Retinal pigment epithelial cell (primary cell): ENCODE measurements around the gene POU2F2.

Experiments
- DNase-seq: peaks from one replicate; pipeline ENCODE4 v3.0.0-alpha.2; 2010; ENCODE audit warnings: low read depth
- H3K4me3 ChIP-seq: 2 replicates; pipeline ENCODE4 v1.5.1; 2011; ENCODE audit warnings: mild to moderate bottlenecking, low read length, control low read depth, moderate library complexity
- TF ChIP-seq, protein P1 (sequence below): conservative IDR thresholded peaks from 2 replicates; pipeline ENCODE4 v1.5.1; 2011; ENCODE audit warnings: low read depth, low read length, control low read depth, inconsistent platforms

The POU2F2 gene

DNA sequence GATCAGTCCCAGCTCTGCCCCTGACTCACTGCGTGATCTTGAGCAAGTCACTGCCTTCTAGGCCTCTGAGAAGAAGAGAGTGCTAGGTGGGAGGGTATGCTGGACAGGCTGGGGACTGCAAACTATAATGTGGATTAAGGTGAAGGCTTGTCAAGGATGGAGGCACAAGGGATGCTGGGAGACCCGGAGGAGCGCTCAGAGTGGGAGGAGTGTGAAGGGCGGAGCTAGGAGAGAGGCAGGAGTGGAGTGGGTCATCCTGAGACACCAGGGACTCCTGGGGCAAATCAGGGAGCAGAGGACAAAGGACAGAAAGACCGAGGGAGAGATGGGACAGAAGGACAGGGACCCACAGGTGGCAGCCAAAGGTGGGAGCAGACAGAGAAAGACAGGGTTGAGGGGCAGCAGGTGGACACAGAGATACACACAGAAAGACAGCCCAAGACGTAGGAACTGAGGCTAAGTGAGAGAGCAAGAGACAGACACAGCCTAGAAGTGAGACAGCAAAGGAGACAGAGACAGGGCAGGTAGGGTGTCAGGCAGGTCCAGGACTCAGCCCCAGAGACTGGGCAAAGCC lies 64.8 kb downstream of the POU2F2 start:
- no peak for DNase-seq
- TF ChIP-seq, protein P1, sequence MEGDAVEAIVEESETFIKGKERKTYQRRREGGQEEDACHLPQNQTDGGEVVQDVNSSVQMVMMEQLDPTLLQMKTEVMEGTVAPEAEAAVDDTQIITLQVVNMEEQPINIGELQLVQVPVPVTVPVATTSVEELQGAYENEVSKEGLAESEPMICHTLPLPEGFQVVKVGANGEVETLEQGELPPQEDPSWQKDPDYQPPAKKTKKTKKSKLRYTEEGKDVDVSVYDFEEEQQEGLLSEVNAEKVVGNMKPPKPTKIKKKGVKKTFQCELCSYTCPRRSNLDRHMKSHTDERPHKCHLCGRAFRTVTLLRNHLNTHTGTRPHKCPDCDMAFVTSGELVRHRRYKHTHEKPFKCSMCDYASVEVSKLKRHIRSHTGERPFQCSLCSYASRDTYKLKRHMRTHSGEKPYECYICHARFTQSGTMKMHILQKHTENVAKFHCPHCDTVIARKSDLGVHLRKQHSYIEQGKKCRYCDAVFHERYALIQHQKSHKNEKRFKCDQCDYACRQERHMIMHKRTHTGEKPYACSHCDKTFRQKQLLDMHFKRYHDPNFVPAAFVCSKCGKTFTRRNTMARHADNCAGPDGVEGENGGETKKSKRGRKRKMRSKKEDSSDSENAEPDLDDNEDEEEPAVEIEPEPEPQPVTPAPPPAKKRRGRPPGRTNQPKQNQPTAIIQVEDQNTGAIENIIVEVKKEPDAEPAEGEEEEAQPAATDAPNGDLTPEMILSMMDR: no peak
- no peak overlapping the region for H3K4me3 ChIP-seq

DNA sequence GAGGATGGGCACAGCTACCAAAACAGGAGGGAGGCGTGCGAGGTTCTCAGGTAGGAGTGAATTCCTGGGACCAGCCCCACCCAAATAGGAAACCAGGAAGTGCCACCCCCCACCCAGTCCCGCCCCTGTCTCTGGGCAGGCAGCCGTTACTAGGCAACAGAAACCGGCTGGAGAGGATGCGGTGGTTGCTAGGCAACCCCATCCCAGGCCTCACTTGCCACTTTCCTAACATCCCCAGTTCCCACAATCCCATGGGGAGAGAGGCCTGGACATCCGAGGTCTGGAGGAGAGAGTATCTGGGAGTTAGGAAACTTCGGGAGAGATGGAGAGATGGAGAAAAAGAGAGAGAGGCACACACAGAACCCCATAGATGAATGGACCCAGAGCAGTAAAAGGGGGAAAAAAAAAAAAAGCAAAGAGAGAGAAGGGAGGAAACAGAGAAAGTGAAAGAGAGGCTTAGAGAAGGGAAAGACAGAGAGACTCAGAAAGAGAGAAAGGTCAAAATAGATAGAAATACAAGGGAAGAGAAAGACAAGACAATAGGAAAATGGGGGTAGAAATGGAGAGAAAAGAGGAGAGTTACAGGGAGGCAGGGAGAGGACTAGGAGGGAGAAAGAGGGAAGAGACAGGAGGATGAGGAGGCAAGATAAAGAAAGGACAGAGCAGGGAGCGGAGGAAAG lies 66.0 kb downstream of the POU2F2 start:
- DNase-seq: no peak
- TF ChIP-seq, protein P1: no peak

DNA sequence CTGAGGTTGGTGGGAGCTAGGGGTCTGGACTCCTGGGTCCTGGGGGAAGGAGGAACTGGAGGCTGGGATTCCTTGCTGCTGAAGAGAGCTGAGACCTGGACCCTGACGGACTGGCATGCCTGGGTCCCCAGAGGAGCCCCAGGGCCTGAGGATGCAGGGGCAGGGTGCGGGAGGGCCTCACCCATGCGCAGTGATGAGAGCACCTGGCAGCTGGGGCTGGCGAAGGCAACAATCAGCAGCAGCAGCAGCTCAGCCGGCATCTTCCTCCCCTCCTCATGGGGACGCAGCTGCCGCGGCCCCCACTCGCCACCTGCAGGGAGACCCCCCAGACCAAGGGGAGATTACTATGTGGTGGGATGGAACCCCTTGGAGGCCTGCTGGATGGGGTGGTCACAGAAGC lies 66.7 kb downstream of the POU2F2 start:
- TF ChIP-seq, protein P1: no peak
- no peak overlapping the region for H3K4me3 ChIP-seq
- no peak for DNase-seq

More for the DNA sequence above, 66.0 kb downstream of the POU2F2 start:
- no peak overlapping the region for H3K4me3 ChIP-seq

DNA sequence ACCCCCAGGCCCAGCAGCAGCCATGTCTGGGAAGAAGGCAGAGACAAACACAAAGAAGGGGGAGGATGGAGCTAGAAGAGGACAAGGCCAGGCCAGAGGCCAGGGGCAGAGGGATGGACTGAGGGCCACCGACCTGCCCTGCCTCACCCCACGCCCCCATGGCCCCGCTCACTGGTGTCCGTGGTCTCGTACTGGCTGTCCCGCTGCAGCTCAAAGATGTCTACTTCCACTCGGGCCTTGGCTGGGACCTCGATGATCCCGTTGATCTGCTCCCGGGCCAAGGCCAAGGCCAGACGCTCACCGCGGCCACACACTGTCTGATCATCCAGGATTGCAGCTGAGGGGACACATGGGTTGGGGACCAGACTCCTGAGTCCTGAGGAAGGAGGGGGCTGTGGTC lies 67.2 kb downstream of the POU2F2 start:
- no peak for DNase-seq
- TF ChIP-seq, protein P1: no peak
- no peak overlapping the region for H3K4me3 ChIP-seq

DNA sequence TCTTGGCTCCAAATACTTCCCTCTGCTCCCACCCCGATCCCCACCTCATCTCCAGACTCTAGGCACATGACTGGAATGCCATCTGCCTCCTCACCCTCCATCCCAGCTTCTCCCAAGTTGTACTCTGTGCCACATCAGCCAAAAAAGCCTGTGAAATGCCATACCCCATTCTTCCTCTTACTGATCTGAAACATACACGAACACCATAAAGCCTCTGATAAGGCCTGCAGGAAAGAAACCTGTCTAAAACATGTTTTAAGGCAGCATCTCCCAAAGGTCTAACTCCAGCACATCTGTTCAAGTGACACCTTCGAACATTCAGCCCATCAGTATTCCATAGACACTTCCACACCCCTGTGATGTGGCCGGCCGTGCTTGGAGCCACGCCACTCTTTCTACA lies 67.8 kb downstream of the POU2F2 start:
- no peak for DNase-seq
- TF ChIP-seq, protein P1: no peak
- H3K4me3 ChIP-seq: no peak overlapping the region

DNA sequence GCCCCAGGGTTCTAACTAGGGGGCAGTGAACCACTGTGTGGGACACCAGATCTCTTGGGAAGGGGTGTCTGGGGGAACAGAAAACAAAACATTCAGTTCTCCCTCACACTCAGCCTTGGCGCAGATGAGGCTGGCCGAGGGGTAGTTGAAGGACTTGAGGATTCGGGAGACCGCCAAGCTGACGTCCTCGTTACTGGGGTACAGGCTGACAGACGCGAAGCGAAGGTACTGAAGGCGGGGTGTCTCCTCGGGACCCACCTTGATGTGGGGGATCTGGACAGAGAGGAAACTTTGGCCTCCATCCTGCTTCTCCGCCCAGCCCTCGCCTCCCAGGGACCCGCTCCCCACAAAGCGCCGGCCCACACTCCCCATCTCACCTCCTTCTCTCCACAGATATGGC lies 69.9 kb downstream of the POU2F2 start:
- DNase-seq: no peak
- TF ChIP-seq, protein P1: no peak
- H3K4me3 ChIP-seq: no peak overlapping the region

DNA sequence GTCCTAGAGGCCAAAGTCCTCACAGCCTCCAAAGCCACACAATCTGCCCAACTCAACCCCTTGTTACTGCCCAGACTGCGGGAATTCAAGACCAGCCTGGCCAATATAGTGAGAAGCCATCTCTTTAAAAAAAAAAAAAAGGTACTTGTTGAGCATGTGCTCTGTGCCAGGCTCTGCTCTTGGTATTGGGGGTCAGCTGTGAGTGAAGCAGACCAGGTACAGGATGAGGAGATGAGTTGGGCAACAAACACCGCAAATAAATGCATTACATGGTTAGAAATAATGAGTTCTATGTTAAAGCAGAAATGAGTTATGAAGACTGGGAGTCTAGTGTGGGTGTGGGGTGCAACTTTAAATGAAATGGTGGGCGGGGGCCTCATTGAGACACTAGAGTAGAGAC lies 72.1 kb downstream of the POU2F2 start:
- DNase-seq: no peak
- TF ChIP-seq, protein P1: no peak
- no peak overlapping the region for H3K4me3 ChIP-seq
